GM12878 (cell line): ENCODE data around the gene AQP11. TPM values are rescaled to one million over a fixed set of nuclear protein-coding genes. Genes with fewer than 3 reads are reported as not detected.

Experiments used
- ATAC-seq: fragments of 200-7000 bp; cut with Tn5 transposase; 3 replicates; pipeline ENCODE4 v1.9.1; 2020; ENCODE audit warnings: mild to moderate bottlenecking, moderate library complexity
- BruUV-seq: library from RNA; stranded (reverse); fragments of 400-500 nt; replicated peaks from 2 replicates; lab custom pipeline; 2021; lab: Mats Ljungman, UMichigan
- CTCF ChIA-PET: fragments of 300-600 bp; sonication (Branson Sonifier 250); formaldehyde crosslinking; extraction: SDS; loops from one replicate; lab custom pipeline; 2021; ENCODE audit warnings: inconsistent platforms; lab: Yijun Ruan, JAX
- POLR2A ChIA-PET: fragments of 350-600 bp; formaldehyde crosslinking; extraction: SDS; loops from one replicate; lab custom pipeline; 2021; ENCODE audit warnings: inconsistent platforms; lab: Charles Lee
- RAD21 ChIA-PET: fragments of 300-600 bp; sonication (Branson Sonifier 250); formaldehyde crosslinking; loops from one replicate; lab custom pipeline; 2023; ENCODE audit warnings: antibody characterized with exemption; ENCODE audit not compliant: unreplicated experiment; lab: Charles Lee
- SMC1A ChIA-PET: fragments of 300-600 bp; sonication (Branson Sonifier 250); formaldehyde crosslinking; loops from one replicate; lab custom pipeline; 2023; ENCODE audit not compliant: unreplicated experiment, uncharacterized antibody; lab: Charles Lee
- DNase-seq: peaks from one replicate; pipeline ENCODE4 v3.0.0-alpha.2; 2011; ENCODE audit warnings: low read depth, low spot score
- FAIRE-seq: peaks from 3 replicates; lab custom pipeline; 2011; peaks lifted over from hg19 to GRCh38; lab: Jason Lieb, UNC
- H2AFZ ChIP-seq: 2 replicates; pipeline ENCODE4 v1.6.0; 2011; ENCODE audit warnings: low read depth, low read length, control low read depth; ENCODE audit not compliant: control insufficient read depth
- H3K27ac ChIP-seq: 2 replicates; pipeline ENCODE4 v1.5.1; 2011; ENCODE audit warnings: control low read depth; ENCODE audit not compliant: control insufficient read depth, insufficient read depth
- H3K27me3 ChIP-seq, 2 experiments: replicated peaks in 1 of 2; 2 replicates each; pipeline versions ENCODE4 v1.6.0 to v1.6.1; 2011; ENCODE audit warnings: low read length in 1 of 2; ENCODE audit not compliant: control insufficient read depth in 2 of 2, insufficient read depth in 2 of 2
- H3K36me3 ChIP-seq, 2 experiments: 2 replicates each; pipeline ENCODE4 v1.5.1; 2011; ENCODE audit warnings: low read length in 1 of 2; ENCODE audit not compliant: control insufficient read depth in 2 of 2, insufficient read depth in 2 of 2
- H3K4me1 ChIP-seq: 2 replicates; pipeline ENCODE4 v1.6.1; 2011; ENCODE audit warnings: mild to moderate bottlenecking, low read length, moderate library complexity, mixed read lengths; ENCODE audit not compliant: control insufficient read depth, insufficient read depth
- H3K4me2 ChIP-seq: 2 replicates; pipeline ENCODE4 v1.6.0; 2011; ENCODE audit warnings: control low read depth; ENCODE audit not compliant: control insufficient read depth, insufficient read depth
- H3K4me3 ChIP-seq: fragments of 200-600 bp; sonication (generic); 2 replicates; pipeline ENCODE4 v1.5.1; 2016
- H3K79me2 ChIP-seq: 2 replicates; pipeline ENCODE4 v1.6.0; 2011; ENCODE audit warnings: low read length; ENCODE audit not compliant: control insufficient read depth, insufficient read depth
- H3K9ac ChIP-seq: 2 replicates; pipeline ENCODE4 v1.8.0; 2011; ENCODE audit warnings: low read length, control low read depth, mixed read lengths; ENCODE audit not compliant: control insufficient read depth, insufficient read depth
- H3K9me3 ChIP-seq: replicated peaks from 3 replicates; pipeline ENCODE4 v1.5.1; 2011; ENCODE audit warnings: mild to moderate bottlenecking, low read length; ENCODE audit not compliant: control insufficient read depth, insufficient read depth
- H4K20me1 ChIP-seq: 2 replicates; pipeline ENCODE4 v1.6.0; 2011; ENCODE audit not compliant: control insufficient read depth, insufficient read depth
- BRCA1 ChIP-seq: IDR thresholded peaks from 2 replicates; pipeline ENCODE4 v1.6.1; 2011; ENCODE audit warnings: low read depth, low read length, improper control_type of control experiment
- FOXK2 ChIP-seq: fragments of 450-650 bp; IDR thresholded peaks from 2 replicates; pipeline ENCODE4 v1.6.1; 2017; ENCODE audit warnings: mild to moderate bottlenecking, moderate library complexity
- MEF2A ChIP-seq: IDR thresholded peaks from 2 replicates; pipeline ENCODE4 v1.6.1; 2011; ENCODE audit warnings: low read depth, mild to moderate bottlenecking, low read length, moderate library complexity; ENCODE audit not compliant: insufficient read depth
- MTA2 ChIP-seq: fragments of 450-650 bp; IDR thresholded peaks from 2 replicates; pipeline ENCODE4 v1.6.1; 2016; ENCODE audit warnings: low read depth, mild to moderate bottlenecking, moderate library complexity
- MTA3 ChIP-seq: IDR thresholded peaks from 2 replicates; pipeline ENCODE4 v1.6.1; 2012; ENCODE audit warnings: low read length, inconsistent platforms, borderline replicate concordance
- NFXL1 ChIP-seq: fragments of 450-650 bp; IDR thresholded peaks from 2 replicates; pipeline ENCODE4 v1.6.1; 2017; ENCODE audit warnings: antibody characterized with exemption, mild to moderate bottlenecking, borderline replicate concordance
- NFYA ChIP-seq: IDR thresholded peaks from 2 replicates; pipeline ENCODE4 v1.6.1; 2011; ENCODE audit warnings: low read depth, mild to moderate bottlenecking, low read length, improper control_type of control experiment, borderline replicate concordance
- PAX8 ChIP-seq: fragments of 450-650 bp; IDR thresholded peaks from 2 replicates; pipeline ENCODE4 v1.6.1; 2017; ENCODE audit warnings: mild to moderate bottlenecking, moderate library complexity
- POLR2AphosphoS2 ChIP-seq: IDR thresholded peaks from 2 replicates; pipeline ENCODE4 v1.6.1; 2011; ENCODE audit warnings: low read depth, mild to moderate bottlenecking, low read length, improper control_type of control experiment, moderate library complexity
- RAD21 ChIP-seq: IDR thresholded peaks from 2 replicates; pipeline ENCODE4 v1.6.1; 2011; ENCODE audit warnings: mild to moderate bottlenecking, low read depth, low read length, moderate library complexity; ENCODE audit not compliant: insufficient read depth
- RUNX3 ChIP-seq: IDR thresholded peaks from 2 replicates; pipeline ENCODE4 v1.6.1; 2012; ENCODE audit warnings: low read length, inconsistent platforms
- SIX5 ChIP-seq: IDR thresholded peaks from 2 replicates; pipeline ENCODE4 v1.6.1; 2011; ENCODE audit warnings: mild to moderate bottlenecking, low read depth, low read length, moderate library complexity; ENCODE audit not compliant: severe bottlenecking
- SMC3 ChIP-seq: IDR thresholded peaks from 2 replicates; pipeline ENCODE4 v1.6.1; 2011; ENCODE audit warnings: low read length, improper control_type of control experiment, borderline replicate concordance
- STAT3 ChIP-seq: IDR thresholded peaks from 2 replicates; pipeline ENCODE4 v1.6.1; 2011; ENCODE audit warnings: low read depth, low read length, improper control_type of control experiment
- TCF12 ChIP-seq: IDR thresholded peaks from 2 replicates; pipeline ENCODE4 v1.6.1; 2011; ENCODE audit warnings: low read depth, mild to moderate bottlenecking, low read length
- YBX1 ChIP-seq: fragments of 450-650 bp; IDR thresholded peaks from 2 replicates; pipeline ENCODE4 v1.6.1; 2016; ENCODE audit warnings: antibody characterized with exemption
- YY1 ChIP-seq: IDR thresholded peaks from 2 replicates; pipeline ENCODE4 v1.6.1; 2011; ENCODE audit warnings: low read depth, mild to moderate bottlenecking, low read length
- ZNF384 ChIP-seq: IDR thresholded peaks from 2 replicates; pipeline ENCODE4 v1.6.1; 2012; ENCODE audit warnings: low read depth, mild to moderate bottlenecking, low read length, improper control_type of control experiment, borderline replicate concordance
- WGBS: methylation state at CpG from one replicate; pipeline ENCODE4 v1.1.6; 2016; ENCODE audit warnings: low lambda C conversion rate; ENCODE audit not compliant: insufficient replicate concordance, insufficient coverage; ENCODE audit errors: missing lambda C conversion rate; 5-methylcytosine and 5-hydroxymethylcytosine counted together
- in situ Hi-C: fragments of 300-500 bp; cut with MboI; formaldehyde crosslinking; loops from 9 replicates; pipeline ENCODE4 v1.14.3; 2018; ENCODE audit warnings: mixed read lengths
- intact Hi-C: fragments of 100-400 bp; cut with micrococcal nuclease; formaldehyde crosslinking; loops from one replicate; pipeline ENCODE4 v1.14.2; 2022; ENCODE audit not compliant: unreplicated experiment
- polyA plus RNA-seq, 11 experiments: library from polyadenylated mRNA; depleted of rRNA in 4 of 11; unstranded in 6 of 11; stranded (reverse) in 5 of 11; fragments of >200 nt; fragmentation: Nextera tagmentation in 4 of 11; fragmentation: Illumina TruSeq in 1 of 11; extraction: Ambion mirVana in 4 of 11; extraction: Trizol in 1 of 11; gene quantifications; 1 replicate in 1 of 11; 2 replicates in 10 of 11; pipeline versions ENCODE4 v1.2.1 to v1.2.3, GENCODE V29; 2011 to 2016; ENCODE audit warnings: inconsistent platforms in 2 of 11, missing spikeins in 2 of 11, low read depth in 1 of 11
- total RNA-seq, 4 experiments: library from RNA; depleted of rRNA in 3 of 4; stranded (reverse); fragments of >200 nt in 3 of 4; fragmentation: Illumina TruSeq in 1 of 4; extraction: Trizol in 1 of 4; gene quantifications; 2 replicates each; pipeline versions ENCODE4 v1.2.1 to v1.2.3, GENCODE V29; 2013 to 2021
- TF ChIP-seq, protein P1 (sequence below), 3 experiments: IDR thresholded peaks in 2 of 3; conservative IDR thresholded peaks in 1 of 3; 2 replicates each; pipeline ENCODE4 v1.5.1; 2011; ENCODE audit warnings: low read depth in 3 of 3, low read length in 3 of 3, mild to moderate bottlenecking in 3 of 3, control low read depth in 2 of 3, moderate library complexity in 2 of 3, inconsistent platforms in 1 of 3, mixed read lengths in 1 of 3; ENCODE audit not compliant: control insufficient read depth in 2 of 3, insufficient read depth in 1 of 3; ENCODE audit errors: extremely low read depth in 1 of 3
- TF ChIP-seq, protein P2 (sequence below): fragments of 450-650 bp; IDR thresholded peaks from 2 replicates; pipeline ENCODE4 v1.6.1; 2016; ENCODE audit warnings: mild to moderate bottlenecking

Gene AQP11
- total and polyA plus RNA-seq, 10 of the 15 experiments (the other 5 are each of a cell fraction or from before 2014, with no cell fraction given), result 0.14 to 2.1 (median 0.54) TPM

DNA sequence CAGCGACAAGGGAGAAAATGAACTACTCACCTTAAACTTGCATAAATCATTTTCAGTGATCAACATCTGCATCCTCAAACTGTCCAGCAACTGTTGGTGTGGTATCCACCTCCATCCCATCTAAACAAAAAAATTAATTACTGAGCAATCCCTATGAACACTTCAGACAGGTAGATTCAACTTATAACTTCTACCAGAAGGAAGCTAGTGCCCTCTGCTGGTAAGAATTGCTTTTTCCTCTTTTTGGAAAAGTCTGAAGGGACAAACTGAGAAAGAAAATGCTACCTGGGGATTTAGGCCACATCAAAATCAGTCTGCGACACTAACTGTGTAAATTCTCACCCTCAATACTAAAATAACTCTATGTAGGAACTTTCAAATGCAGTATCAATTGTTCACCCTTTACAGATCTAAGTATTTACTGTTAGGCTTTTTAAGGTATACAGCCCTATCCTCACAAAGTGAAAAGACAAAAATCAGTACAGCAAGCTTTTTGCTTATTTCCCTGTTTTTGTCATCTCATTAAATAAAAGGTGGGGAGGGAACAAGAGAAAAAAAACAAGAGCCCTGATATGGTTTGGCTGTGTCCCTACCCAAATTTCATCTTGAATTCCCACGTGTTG, 29.9 kb downstream of the AQP11 start:
- no peak overlapping the region for H3K9ac ChIP-seq
- H3K79me2 ChIP-seq, result no peaks in the 10 kb centered on the region
- in situ Hi-C loops (no loop called here), intact Hi-C loops (loop anchor here (1.0 to 10.0 kb wide), 4 partner anchors 145 to 492 kb away; partner anchors contain the start of gene PAK1)
- no peaks in the 10 kb centered on the region for H4K20me1 ChIP-seq
- no peaks in the 10 kb centered on the region for H3K9me3 ChIP-seq
- ChIA-PET SMC1A (interaction anchor here (0.5 to 2.7 kb wide), 14 partner anchors 10 to 493 kb away, joined by 3 to 13 read pairs (median 4); partner anchors contain the start of gene AQP11), RAD21 (interaction anchor here (1.3 to 1.5 kb wide), 2 partner anchors 424 to 572 kb away, joined by 5 to 9 read pairs; no protein-coding TSS in a partner anchor), POLR2A (interaction anchor here (0.6 kb wide), 1 partner anchor 257 kb away, joined by 3 read pairs; no protein-coding TSS in a partner anchor), CTCF (interaction anchor here (0.6 to 3.1 kb wide), 27 partner anchors 9 to 945 kb away, joined by 3 to 22 read pairs (median 4); partner anchors contain the start of gene MYO7A)
- H3K27ac ChIP-seq, result no peak overlapping the region
- H3K4me2 ChIP-seq, result no peak overlapping the region
- BruUV-seq, result no TSS peak
- no peaks in the 10 kb centered on the region for H3K4me1 ChIP-seq
- DNase-seq, result peak; percentile 28
- peak; percentile 79 for FAIRE-seq
- no peak overlapping the region for H3K4me3 ChIP-seq
- WGBS, result 63% methylated on average over 3 of the region's 3 CpGs
- no peak overlapping the region for H2AFZ ChIP-seq
- peak; percentile 66 for ATAC-seq
- H3K36me3 ChIP-seq, result peaks cover 0 to 25% of the 10 kb centered on the region in 2 experiments; a peak in 3 of 4 replicates
- H3K27me3 ChIP-seq, result no peaks in the 10 kb centered on the region
- no peak for TF ChIP-seq ZNF384
- TF ChIP-seq FOXK2, result no peak
- TF ChIP-seq TCF12, result no peak
- TF ChIP-seq, protein P1, sequence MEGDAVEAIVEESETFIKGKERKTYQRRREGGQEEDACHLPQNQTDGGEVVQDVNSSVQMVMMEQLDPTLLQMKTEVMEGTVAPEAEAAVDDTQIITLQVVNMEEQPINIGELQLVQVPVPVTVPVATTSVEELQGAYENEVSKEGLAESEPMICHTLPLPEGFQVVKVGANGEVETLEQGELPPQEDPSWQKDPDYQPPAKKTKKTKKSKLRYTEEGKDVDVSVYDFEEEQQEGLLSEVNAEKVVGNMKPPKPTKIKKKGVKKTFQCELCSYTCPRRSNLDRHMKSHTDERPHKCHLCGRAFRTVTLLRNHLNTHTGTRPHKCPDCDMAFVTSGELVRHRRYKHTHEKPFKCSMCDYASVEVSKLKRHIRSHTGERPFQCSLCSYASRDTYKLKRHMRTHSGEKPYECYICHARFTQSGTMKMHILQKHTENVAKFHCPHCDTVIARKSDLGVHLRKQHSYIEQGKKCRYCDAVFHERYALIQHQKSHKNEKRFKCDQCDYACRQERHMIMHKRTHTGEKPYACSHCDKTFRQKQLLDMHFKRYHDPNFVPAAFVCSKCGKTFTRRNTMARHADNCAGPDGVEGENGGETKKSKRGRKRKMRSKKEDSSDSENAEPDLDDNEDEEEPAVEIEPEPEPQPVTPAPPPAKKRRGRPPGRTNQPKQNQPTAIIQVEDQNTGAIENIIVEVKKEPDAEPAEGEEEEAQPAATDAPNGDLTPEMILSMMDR (IDR thresholded peaks at IDR 0.05 in 2 of 3, conservative IDR thresholded peaks at IDR 0.05 in 1 of 3; ENCODE audit: control insufficient read depth in 2 of 3, extremely low read depth in 1 of 3, insufficient read depth in 1 of 3, low read depth in 3 of 3, low read length in 3 of 3), result peak; percentile 66 to 77 (median 67); a peak in 5 of 6 replicates
- no peak for TF ChIP-seq STAT3
- no peak for TF ChIP-seq PAX8
- no peak for TF ChIP-seq NFYA
- no peak for TF ChIP-seq YBX1
- TF ChIP-seq SMC3, result peak; percentile 52; the same call in 1 of the 2 replicates
- TF ChIP-seq YY1, result no peak
- TF ChIP-seq MTA3, result no peak
- TF ChIP-seq MTA2, result no peak
- no peak for TF ChIP-seq SIX5
- TF ChIP-seq, protein P2, sequence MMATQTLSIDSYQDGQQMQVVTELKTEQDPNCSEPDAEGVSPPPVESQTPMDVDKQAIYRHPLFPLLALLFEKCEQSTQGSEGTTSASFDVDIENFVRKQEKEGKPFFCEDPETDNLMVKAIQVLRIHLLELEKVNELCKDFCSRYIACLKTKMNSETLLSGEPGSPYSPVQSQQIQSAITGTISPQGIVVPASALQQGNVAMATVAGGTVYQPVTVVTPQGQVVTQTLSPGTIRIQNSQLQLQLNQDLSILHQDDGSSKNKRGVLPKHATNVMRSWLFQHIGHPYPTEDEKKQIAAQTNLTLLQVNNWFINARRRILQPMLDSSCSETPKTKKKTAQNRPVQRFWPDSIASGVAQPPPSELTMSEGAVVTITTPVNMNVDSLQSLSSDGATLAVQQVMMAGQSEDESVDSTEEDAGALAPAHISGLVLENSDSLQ, result no peak
- TF ChIP-seq POLR2AphosphoS2, result no peak
- no peak for TF ChIP-seq RUNX3
- TF ChIP-seq MEF2A, result no peak
- TF ChIP-seq NFXL1, result no peak
- TF ChIP-seq BRCA1, result no peak
- TF ChIP-seq RAD21, result peak; percentile 76
